GM23248 (cell line): ENCODE results near the gene MAP3K5. TPM values are rescaled to one million over a fixed set of nuclear protein-coding genes. Genes with fewer than 3 reads are reported as not detected.
A peak's percentile ranks its signal among the peaks of the same experiment; 100 is the strongest.

Source experiments
- DNase-seq: peaks from one replicate; pipeline ENCODE4 v3.0.0-alpha.2; 2015
- H2AFZ ChIP-seq: fragments of 200-600 bp; sonication (generic); 2 replicates; pipeline ENCODE4 v1.6.1; 2016; ENCODE audit warnings: antibody characterized with exemption
- H3F3A ChIP-seq: fragments of 200-600 bp; sonication (generic); 2 replicates; pipeline ENCODE4 v1.6.1; 2016; ENCODE audit warnings: mild to moderate bottlenecking, antibody characterized with exemption, mixed run types; ENCODE audit not compliant: insufficient read depth
- H3K27ac ChIP-seq: fragments of 200-600 bp; sonication (generic); 2 replicates; pipeline ENCODE4 v1.5.1; 2016; ENCODE audit warnings: mild to moderate bottlenecking
- H3K27me3 ChIP-seq: fragments of 200-600 bp; sonication (generic); replicated peaks from 2 replicates; pipeline ENCODE4 v1.6.1; 2016; ENCODE audit warnings: mild to moderate bottlenecking; ENCODE audit not compliant: insufficient read depth
- H3K36me3 ChIP-seq: fragments of 200-600 bp; sonication (generic); 2 replicates; pipeline ENCODE4 v1.6.1; 2016; ENCODE audit warnings: low read depth, mild to moderate bottlenecking
- H3K4me1 ChIP-seq: fragments of 200-600 bp; sonication (generic); 2 replicates; pipeline ENCODE4 v1.6.1; 2016; ENCODE audit warnings: mild to moderate bottlenecking; ENCODE audit not compliant: insufficient read depth
- H3K4me2 ChIP-seq: fragments of 200-600 bp; sonication (generic); one replicate; pipeline ENCODE4 v1.6.1; 2016; ENCODE audit warnings: mild to moderate bottlenecking; ENCODE audit not compliant: unreplicated experiment
- H3K4me3 ChIP-seq: fragments of 200-600 bp; sonication (generic); 2 replicates; pipeline ENCODE4 v1.5.1; 2016; ENCODE audit warnings: mild to moderate bottlenecking
- H3K79me2 ChIP-seq: fragments of 200-600 bp; sonication (generic); 2 replicates; pipeline ENCODE4 v1.6.1; 2016; ENCODE audit warnings: mild to moderate bottlenecking; ENCODE audit not compliant: insufficient read depth
- H3K9ac ChIP-seq: fragments of 200-600 bp; sonication (generic); 2 replicates; pipeline ENCODE4 v1.6.1; 2016; ENCODE audit warnings: mild to moderate bottlenecking
- H3K9me2 ChIP-seq: fragments of 200-600 bp; sonication (generic); 2 replicates; pipeline ENCODE4 v1.6.1; 2016; ENCODE audit warnings: mixed run types, mild to moderate bottlenecking, moderate library complexity; ENCODE audit not compliant: insufficient read depth
- H3K9me3 ChIP-seq: fragments of 200-600 bp; sonication (generic); one replicate; pipeline ENCODE4 v1.6.1; 2017; ENCODE audit warnings: low read depth
- H4K20me1 ChIP-seq: fragments of 200-600 bp; sonication (generic); 2 replicates; pipeline ENCODE4 v1.6.0; 2016; ENCODE audit not compliant: insufficient read depth
- EZH2 ChIP-seq: fragments of 200-600 bp; sonication (generic); IDR thresholded peaks from 2 replicates; pipeline ENCODE4 v1.6.1; 2018; ENCODE audit warnings: antibody characterized with exemption, mild to moderate bottlenecking; ENCODE audit not compliant: insufficient read depth, poor library complexity, severe bottlenecking
- EZH2phosphoT487 ChIP-seq: fragments of 200-600 bp; sonication (generic); IDR thresholded peaks from 2 replicates; pipeline ENCODE4 v1.6.1; 2018; ENCODE audit warnings: antibody characterized with exemption, moderate library complexity, mild to moderate bottlenecking, low read depth; ENCODE audit not compliant: insufficient read depth
- WGBS, 2 experiments: methylation state at CpG; one replicate each; pipeline ENCODE4 v1.1.6; 2015 to 2017; ENCODE audit warnings: low lambda C conversion rate in 2 of 2, low coverage in 1 of 2; ENCODE audit errors: missing lambda C conversion rate in 2 of 2; 5-methylcytosine and 5-hydroxymethylcytosine counted together
- in situ Hi-C: fragments of 300-500 bp; cut with MboI; formaldehyde crosslinking; loops from 2 replicates; pipeline ENCODE4 v1.15.0; 2020
- polyA plus RNA-seq: library from polyadenylated mRNA; unstranded; fragments of >200 nt; fragmentation: Nextera tagmentation; extraction: Ambion mirVana; gene quantifications from 2 replicates; pipeline ENCODE4 v1.2.1, GENCODE V29; 2016
- total RNA-seq: library from RNA; depleted of rRNA; stranded (reverse); fragments of >200 nt; shearing (Covaris generic); gene quantifications from 2 replicates; pipeline ENCODE4 v1.2.3, GENCODE V29; 2014

The MAP3K5 gene
- total and polyA plus RNA-seq, 2 experiments from 2014 or later: 1.4 to 4.1 TPM

DNA sequence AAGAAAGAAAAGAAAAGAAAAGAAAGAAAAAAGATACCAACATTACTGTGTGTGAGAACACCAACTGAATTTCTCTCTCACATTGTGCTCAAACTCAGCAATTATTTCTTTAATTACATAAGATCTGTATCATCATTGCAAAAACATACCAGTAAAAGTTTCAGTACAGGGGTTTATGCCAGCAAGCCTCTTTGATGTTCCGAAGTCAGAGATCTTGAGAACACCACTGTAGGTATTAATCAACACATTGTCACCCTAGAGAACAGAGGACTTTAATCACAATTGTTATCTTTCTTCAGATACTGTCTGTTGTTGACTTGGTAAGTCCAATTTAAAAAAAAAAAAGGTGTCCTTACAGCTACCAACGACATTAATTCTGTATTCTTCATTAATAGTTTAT lies 181.1 kb downstream of the MAP3K5 start:
- Histone ChIP-seq H3K79me2 (no peaks in the 10 kb centered on the region), H3K9ac (no peak overlapping the region), H2AFZ (no peak overlapping the region), H3F3A (peaks cover 37% of the 10 kb centered on the region), H3K9me2 (no peaks in the 10 kb centered on the region), H3K27me3 (no peaks in the 10 kb centered on the region), H4K20me1 (no peaks in the 10 kb centered on the region), H3K9me3 (no peaks in the 10 kb centered on the region), H3K27ac (no peak overlapping the region), H3K4me2 (no peak overlapping the region), H3K4me3 (no peak overlapping the region), H3K36me3 (no peaks in the 10 kb centered on the region), H3K4me1 (peaks cover 34% of the 10 kb centered on the region)
- TF ChIP-seq EZH2phosphoT487 (no peak), EZH2 (no peak)
- DNase-seq: no peak
- in situ Hi-C loops: no loop called here
- WGBS, 2 experiments: 77 to 80% methylated on average over 2 of the region's 2 CpGs

DNA sequence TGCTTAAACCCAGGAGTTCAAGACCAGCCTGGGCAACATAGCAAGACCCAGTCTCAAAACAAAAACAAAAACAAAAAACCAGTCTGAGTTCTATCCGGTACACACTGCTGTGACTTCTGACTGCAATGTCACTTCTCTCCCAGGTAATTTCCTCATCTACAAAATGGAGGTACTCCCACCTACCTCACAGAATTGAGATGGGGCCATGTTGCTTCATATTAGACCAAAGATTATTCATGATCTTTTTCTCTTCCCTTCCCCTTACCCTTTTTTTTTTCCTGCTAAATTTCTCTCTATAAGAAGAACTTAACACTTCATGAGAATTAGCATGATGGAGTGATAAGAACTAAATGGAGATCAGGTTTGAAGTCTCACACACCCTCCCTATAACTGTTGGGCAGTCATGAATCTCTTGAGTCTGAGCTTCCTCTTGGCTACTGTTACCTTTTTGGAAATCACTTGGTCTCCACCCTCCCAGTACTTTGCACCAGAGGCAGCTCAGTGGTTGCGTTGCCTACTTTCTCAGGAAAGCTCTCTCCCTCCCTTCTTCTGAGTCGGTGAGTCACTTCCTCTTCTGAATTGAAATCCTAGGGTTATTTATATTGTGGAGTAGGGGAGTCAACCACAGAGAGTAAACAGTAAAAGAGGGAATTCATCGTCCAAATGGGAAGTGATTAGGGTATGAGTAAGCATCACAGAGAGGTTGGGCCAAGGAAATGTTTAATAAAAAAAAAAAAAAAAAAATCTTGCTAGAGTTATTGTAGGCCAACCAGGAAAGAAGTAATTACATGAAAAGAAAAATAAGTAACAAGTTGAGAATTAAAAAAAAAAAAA lies 182.2 kb downstream of the MAP3K5 start:
- 24 to 25% methylated on average over 4 of the region's 4 CpGs for WGBS, 2 experiments
- in situ Hi-C loops: no loop called here
- H3K27me3 ChIP-seq: no peaks in the 10 kb centered on the region
- no peaks in the 10 kb centered on the region for H3K9me3 ChIP-seq
- TF ChIP-seq EZH2phosphoT487 (peak; percentile 88), EZH2 (no peak)
- H4K20me1 ChIP-seq: no peaks in the 10 kb centered on the region
- no peak overlapping the region for H2AFZ ChIP-seq
- no peaks in the 10 kb centered on the region for H3K9me2 ChIP-seq
- peak; percentile 98 for DNase-seq
- H3F3A ChIP-seq: peaks cover 37% of the 10 kb centered on the region
- peak overlapping the region; percentile 62 for H3K4me2 ChIP-seq
- H3K4me3 ChIP-seq: no peak overlapping the region
- H3K27ac ChIP-seq: peak overlapping the region; percentile 61
- H3K9ac ChIP-seq: 0 out of 2 replicates have a peak overlapping the region, but pooled peaks have one; percentile 17
- no peaks in the 10 kb centered on the region for H3K79me2 ChIP-seq
- no peaks in the 10 kb centered on the region for H3K36me3 ChIP-seq
- peaks cover 34% of the 10 kb centered on the region for H3K4me1 ChIP-seq

DNA sequence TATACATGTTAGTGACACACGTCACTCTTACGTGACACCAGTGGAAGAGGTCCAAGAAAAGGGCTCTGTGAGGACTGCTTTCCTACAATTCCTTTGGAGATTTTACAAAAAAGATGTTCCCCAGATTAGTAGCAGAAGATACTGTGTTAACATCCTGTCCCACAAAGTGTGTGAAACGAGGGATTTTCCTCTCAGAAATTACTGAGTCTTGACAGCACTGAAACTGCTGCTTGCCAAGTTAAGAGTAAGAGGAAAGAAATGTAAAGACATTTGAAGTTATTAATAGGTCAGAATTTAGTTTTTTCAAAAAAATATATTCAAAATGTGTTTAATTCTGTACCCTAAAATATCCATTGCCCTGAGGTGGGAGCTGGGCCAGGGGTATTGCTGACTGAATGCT lies 183.3 kb downstream of the MAP3K5 start:
- in situ Hi-C loops: no loop called here
- Histone ChIP-seq H2AFZ (no peak overlapping the region), H3K9ac (no peak overlapping the region; the same call in 1 of the 2 replicates), H3F3A (peaks cover 37% of the 10 kb centered on the region), H3K9me3 (no peaks in the 10 kb centered on the region), H3K27ac (peak overlapping the region; percentile 61), H4K20me1 (no peaks in the 10 kb centered on the region), H3K79me2 (no peaks in the 10 kb centered on the region), H3K9me2 (no peaks in the 10 kb centered on the region), H3K36me3 (no peaks in the 10 kb centered on the region), H3K4me1 (peaks cover 34% of the 10 kb centered on the region), H3K4me2 (peak overlapping the region; percentile 62), H3K4me3 (no peak overlapping the region), H3K27me3 (no peaks in the 10 kb centered on the region)
- DNase-seq: peak; percentile 85
- 65 to 67% methylated on average over 3 of the region's 3 CpGs for WGBS, 2 experiments
- TF ChIP-seq EZH2phosphoT487: no peak
- no peak for TF ChIP-seq EZH2

DNA sequence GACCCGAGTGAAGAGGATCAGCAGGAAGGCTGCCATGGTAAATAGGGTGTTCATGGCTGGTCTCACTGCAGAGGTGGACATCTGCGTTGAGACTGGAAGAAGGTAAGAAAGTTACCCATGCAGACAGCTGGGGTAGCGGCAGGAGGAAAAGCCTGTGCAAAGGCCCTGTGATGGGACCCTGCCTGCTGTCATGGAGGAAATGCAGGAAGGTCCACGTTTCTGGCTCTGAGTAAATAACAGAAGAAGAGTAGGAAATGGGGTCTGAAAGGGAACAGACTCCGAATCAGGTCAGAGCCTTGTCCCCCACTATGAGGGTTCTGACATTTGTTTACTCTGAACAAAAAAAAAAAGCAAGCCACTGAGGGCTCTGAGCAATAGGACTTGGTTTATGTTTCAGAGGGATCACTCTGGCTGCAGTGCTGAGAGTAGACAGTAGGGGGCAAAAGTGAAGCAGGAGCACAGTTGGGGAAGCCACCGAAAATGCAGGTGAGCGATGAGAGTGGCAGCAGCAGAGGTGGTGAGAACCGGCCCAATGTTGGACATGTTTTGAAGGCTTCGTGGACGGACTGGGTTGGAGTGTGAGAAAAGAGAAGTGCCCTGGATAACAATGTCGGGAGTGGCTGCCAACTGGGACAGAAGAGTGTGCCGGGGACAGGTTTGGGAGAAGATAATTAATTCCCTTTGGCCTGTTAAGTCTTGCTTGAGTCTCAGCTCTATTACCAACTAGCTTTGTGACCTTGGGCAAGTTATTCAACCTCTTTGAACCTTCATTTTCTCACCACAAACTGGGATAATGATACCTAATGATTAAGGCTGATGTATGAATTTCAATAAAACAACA lies 184.1 kb downstream of the MAP3K5 start:
- H3K4me2 ChIP-seq: no peak overlapping the region
- no peak overlapping the region for H2AFZ ChIP-seq
- H3K9me2 ChIP-seq: no peaks in the 10 kb centered on the region

More for the DNA sequence above, 184.1 kb downstream of the MAP3K5 start:
- H3K79me2 ChIP-seq: no peaks in the 10 kb centered on the region
- H3K36me3 ChIP-seq: no peaks in the 10 kb centered on the region
- H3K9ac ChIP-seq: no peak overlapping the region
- in situ Hi-C loops: no loop called here
- peaks cover 37% of the 10 kb centered on the region for H3F3A ChIP-seq
- 74 to 75% methylated on average over 12 of the region's 12 CpGs for WGBS, 2 experiments
- no peaks in the 10 kb centered on the region for H3K9me3 ChIP-seq
- no peak overlapping the region for H3K27ac ChIP-seq
- TF ChIP-seq EZH2 (no peak), EZH2phosphoT487 (no peak)
- DNase-seq: peak; percentile 59
- H3K27me3 ChIP-seq: no peaks in the 10 kb centered on the region
- no peak overlapping the region for H3K4me3 ChIP-seq
- peaks cover 34% of the 10 kb centered on the region for H3K4me1 ChIP-seq
- no peaks in the 10 kb centered on the region for H4K20me1 ChIP-seq
